Measurements from ENCODE around the gene EFHC1. TPM values are rescaled to one million over a fixed set of nuclear protein-coding genes. Genes with fewer than 3 reads are reported as not detected.
A peak's percentile ranks its signal among the peaks of the same experiment; 100 is the strongest.

Gene EFHC1
- total and polyA plus RNA-seq, 4 donors: 43.5 to 76.0 (median 44.3) TPM

DNA sequence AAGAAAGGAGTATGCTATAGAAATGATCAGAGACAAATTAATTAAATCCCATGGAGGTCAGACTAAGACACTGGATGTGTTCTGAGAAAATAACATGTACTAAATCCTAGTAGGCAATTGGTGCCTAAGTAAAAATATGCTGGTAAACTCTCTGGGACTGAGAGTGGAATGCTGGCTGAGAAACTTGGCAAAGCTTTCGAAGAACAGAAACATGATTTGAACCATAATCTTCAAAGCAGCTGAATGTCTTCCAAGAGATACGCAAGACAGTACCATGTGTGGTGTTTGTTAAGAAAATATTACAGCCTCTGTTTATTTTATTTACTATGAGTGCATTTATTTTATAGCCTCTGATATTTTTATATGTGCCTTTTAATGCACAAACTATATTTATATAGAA, 55.2 kb downstream of the EFHC1 start:
- no CpG with 5 or more reads among the region's 2 CpGs for WGBS (ENCODE audit: insufficient coverage)
- Histone ChIP-seq H3K27ac (ENCODE audit: low read depth, low read length) (no peak overlapping the region), H3K27me3 (ENCODE audit: control insufficient read depth, insufficient read depth, low read length) (no peaks in the 10 kb centered on the region), H3K36me3 (ENCODE audit: control insufficient read depth, insufficient read depth, low read length) (no peaks in the 10 kb centered on the region), H3K4me3 (ENCODE audit: low read depth, low read length) (no peak overlapping the region), H3K9me3 (ENCODE audit: control insufficient read depth, insufficient read depth, low read length) (no peaks in the 10 kb centered on the region), H3K4me1 (ENCODE audit: control insufficient read depth, insufficient read depth, low read length) (no peaks in the 10 kb centered on the region)
- peak in 1 of 6 donors; percentile 53 for DNase-seq (ENCODE audit: low read depth in 4 of 6, low spot score in 6 of 6)

DNA sequence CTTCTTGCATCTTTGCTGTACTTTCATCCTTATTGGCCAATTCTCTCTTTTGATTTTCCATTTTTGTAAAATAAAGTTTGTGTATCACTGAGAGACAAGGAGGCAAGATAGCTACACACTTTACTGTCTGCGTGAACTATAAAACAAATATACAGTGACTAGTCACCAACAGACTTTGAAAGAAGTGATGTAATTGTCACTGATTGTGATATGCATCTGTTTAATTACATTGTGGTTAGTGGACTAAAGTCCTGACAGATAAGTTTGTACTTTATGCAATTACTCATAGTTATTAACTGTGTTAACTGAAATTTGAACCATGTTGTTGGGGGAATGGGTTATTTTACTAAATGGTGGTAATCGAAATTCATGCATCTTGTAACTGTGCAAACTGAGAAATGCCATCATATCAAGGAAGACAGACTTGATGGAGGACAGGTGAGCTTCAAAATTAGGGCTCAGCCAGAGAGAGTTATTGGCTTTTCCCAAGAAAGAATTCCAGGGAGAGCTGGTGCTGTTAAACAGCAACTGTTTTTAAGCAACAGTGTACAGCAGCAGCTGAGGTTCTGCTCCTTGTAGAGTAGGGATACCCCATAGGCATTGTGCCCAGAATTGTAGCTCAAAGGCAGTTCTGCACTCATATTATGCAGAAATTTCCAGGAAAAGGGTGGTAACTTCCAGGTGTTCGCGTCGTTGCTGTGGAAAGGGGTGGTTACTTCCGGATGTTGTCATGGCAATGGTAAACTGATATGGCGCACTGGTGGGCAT, 62.9 kb downstream of the EFHC1 start:
- Histone ChIP-seq H3K9me3 (ENCODE audit: control insufficient read depth, insufficient read depth, low read length) (no peaks in the 10 kb centered on the region), H3K4me3 (ENCODE audit: low read depth, low read length) (no peak overlapping the region), H3K36me3 (ENCODE audit: control insufficient read depth, insufficient read depth, low read length) (peaks cover 4% of the 10 kb centered on the region), H3K27me3 (ENCODE audit: control insufficient read depth, insufficient read depth, low read length) (no peaks in the 10 kb centered on the region), H3K4me1 (ENCODE audit: control insufficient read depth, insufficient read depth, low read length) (no peaks in the 10 kb centered on the region), H3K27ac (ENCODE audit: low read depth, low read length) (no peak overlapping the region)
- 92% methylated on average over 6 of the region's 7 CpGs for WGBS (ENCODE audit: insufficient coverage)
- DNase-seq (ENCODE audit: low read depth in 4 of 6, low spot score in 6 of 6): no peak

DNA sequence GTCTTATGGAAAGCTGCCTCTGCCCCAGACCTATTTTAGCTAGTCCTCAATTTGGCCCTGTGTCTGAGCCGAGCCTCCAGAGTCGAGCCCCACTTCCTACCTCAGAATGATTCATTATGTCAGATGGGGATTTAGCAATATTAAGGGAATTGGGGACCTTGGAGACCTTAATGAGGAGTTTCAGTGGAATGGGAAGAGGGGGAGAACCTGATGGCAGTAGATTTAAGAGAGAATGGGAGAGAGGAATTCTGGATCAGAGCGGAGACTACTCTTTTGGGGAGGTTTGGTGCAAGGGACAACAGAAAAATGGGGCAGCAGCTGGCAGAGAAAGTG, 63.5 kb downstream of the EFHC1 start:
- Histone ChIP-seq H3K36me3 (ENCODE audit: control insufficient read depth, insufficient read depth, low read length) (peaks cover 4% of the 10 kb centered on the region), H3K4me3 (ENCODE audit: low read depth, low read length) (no peak overlapping the region), H3K27ac (ENCODE audit: low read depth, low read length) (no peak overlapping the region), H3K27me3 (ENCODE audit: control insufficient read depth, insufficient read depth, low read length) (no peaks in the 10 kb centered on the region), H3K9me3 (ENCODE audit: control insufficient read depth, insufficient read depth, low read length) (no peaks in the 10 kb centered on the region), H3K4me1 (ENCODE audit: control insufficient read depth, insufficient read depth, low read length) (no peaks in the 10 kb centered on the region)
- 92% methylated on average over 1 of the region's 3 CpGs for WGBS (ENCODE audit: insufficient coverage)
- DNase-seq (ENCODE audit: low read depth in 4 of 6, low spot score in 6 of 6): no peak

DNA sequence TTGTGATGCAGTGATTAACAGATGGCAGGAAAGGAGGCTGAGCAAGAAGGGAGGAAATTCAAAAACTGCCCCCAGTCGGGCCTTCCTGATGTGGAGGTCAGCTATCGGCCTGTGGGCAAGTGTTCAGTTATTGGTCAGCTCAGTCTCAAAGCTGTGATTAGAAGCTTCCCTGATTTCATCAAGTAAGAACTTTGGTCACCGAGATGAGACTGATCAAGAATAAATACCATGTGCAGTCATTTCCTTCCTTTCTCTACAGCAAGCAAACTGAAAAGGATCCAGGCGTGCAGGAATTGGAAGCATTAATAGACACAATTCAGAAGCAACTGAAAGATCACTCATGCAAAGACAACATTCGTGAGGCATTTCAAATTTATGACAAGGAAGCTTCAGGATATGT, 69.7 kb downstream of the EFHC1 start:
- H3K4me3 ChIP-seq (ENCODE audit: low read depth, low read length): no peak overlapping the region
- 80% methylated on average over 4 of the region's 5 CpGs for WGBS (ENCODE audit: insufficient coverage)
- H3K27ac ChIP-seq (ENCODE audit: low read depth, low read length): no peak overlapping the region
- H3K4me1 ChIP-seq (ENCODE audit: control insufficient read depth, insufficient read depth, low read length): no peaks in the 10 kb centered on the region
- no peaks in the 10 kb centered on the region for H3K9me3 ChIP-seq (ENCODE audit: control insufficient read depth, insufficient read depth, low read length)
- no peaks in the 10 kb centered on the region for H3K36me3 ChIP-seq (ENCODE audit: control insufficient read depth, insufficient read depth, low read length)
- DNase-seq (ENCODE audit: low read depth in 4 of 6, low spot score in 6 of 6): no peak
- no peaks in the 10 kb centered on the region for H3K27me3 ChIP-seq (ENCODE audit: control insufficient read depth, insufficient read depth, low read length)

DNA sequence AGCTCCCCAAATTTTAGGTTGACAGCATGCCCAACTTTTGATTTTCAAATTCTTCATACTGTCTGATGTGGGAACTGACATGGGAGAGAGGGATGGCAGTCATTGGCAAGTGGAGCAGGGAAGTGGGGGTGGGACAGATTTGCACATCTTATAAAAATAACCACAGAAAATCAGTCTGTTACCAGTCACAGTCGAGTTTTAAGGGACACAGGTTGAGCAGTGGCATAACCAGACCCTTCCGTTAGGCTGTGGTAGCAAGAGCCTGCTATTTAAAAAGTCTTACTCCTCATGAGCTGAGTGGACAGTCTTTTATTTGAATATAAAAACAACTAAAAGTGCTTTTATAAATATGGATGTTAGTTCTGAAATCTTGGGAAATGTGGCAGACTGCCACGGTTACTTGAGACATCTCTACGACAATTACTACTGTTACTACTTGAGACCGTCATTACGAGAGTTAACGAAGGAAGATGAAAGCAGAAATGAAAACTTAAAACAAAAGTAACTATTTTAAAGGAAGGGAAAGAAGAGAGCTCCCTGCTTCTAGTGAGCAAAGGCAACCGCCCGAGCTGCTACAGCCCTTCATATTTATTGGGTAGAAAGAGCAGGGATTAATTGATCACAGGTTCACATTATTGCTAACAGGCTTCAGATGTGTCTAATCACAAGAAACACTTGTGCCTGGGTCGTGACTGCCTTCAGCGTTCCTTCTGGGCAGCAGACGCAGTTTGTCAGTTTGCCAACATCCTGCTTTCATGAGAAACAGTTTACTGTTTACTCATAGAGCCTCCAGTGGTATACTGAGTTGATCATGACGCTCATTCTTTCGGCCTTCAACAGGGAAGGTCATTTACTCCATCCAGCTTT, 71.3 kb downstream of the EFHC1 start:
- 10% methylated on average over 3 of the region's 14 CpGs for WGBS (ENCODE audit: insufficient coverage)
- H3K4me3 ChIP-seq (ENCODE audit: low read depth, low read length): no peak overlapping the region

DNA sequence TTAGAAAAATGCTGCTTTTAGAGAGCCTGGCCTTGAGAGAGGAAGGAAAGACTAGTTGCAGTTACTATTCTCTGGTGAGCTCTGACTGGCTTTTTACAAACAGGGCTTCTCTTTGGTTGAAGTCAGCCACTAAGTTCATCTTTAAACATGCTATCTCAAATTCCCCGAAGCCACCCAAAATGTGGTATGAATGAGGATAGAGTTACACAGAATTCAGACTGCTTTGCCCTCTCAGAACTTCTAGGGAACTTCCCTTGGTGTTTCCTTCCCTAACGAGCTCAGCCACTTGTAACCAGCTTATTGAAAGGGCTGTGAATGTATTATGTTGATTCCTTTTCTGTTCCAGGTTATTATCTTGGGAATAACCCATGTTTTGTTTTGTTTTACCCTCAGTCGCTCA, 73.5 kb downstream of the EFHC1 start:
- no CpG with 5 or more reads among the region's 3 CpGs for WGBS (ENCODE audit: insufficient coverage)
- no peaks in the 10 kb centered on the region for H3K9me3 ChIP-seq (ENCODE audit: control insufficient read depth, insufficient read depth, low read length)
- no peak overlapping the region for H3K4me3 ChIP-seq (ENCODE audit: low read depth, low read length)
- no peaks in the 10 kb centered on the region for H3K4me1 ChIP-seq (ENCODE audit: control insufficient read depth, insufficient read depth, low read length)
- DNase-seq (ENCODE audit: low read depth in 4 of 6, low spot score in 6 of 6): no peak
- no peaks in the 10 kb centered on the region for H3K27me3 ChIP-seq (ENCODE audit: control insufficient read depth, insufficient read depth, low read length)
- no peaks in the 10 kb centered on the region for H3K36me3 ChIP-seq (ENCODE audit: control insufficient read depth, insufficient read depth, low read length)
- no peak overlapping the region for H3K27ac ChIP-seq (ENCODE audit: low read depth, low read length)

More for the DNA sequence above, 71.3 kb downstream of the EFHC1 start:
- Histone ChIP-seq H3K27me3 (ENCODE audit: control insufficient read depth, insufficient read depth, low read length) (no peaks in the 10 kb centered on the region), H3K9me3 (ENCODE audit: control insufficient read depth, insufficient read depth, low read length) (no peaks in the 10 kb centered on the region), H3K27ac (ENCODE audit: low read depth, low read length) (no peak overlapping the region), H3K4me1 (ENCODE audit: control insufficient read depth, insufficient read depth, low read length) (no peaks in the 10 kb centered on the region), H3K36me3 (ENCODE audit: control insufficient read depth, insufficient read depth, low read length) (no peaks in the 10 kb centered on the region)
- no peak for DNase-seq (ENCODE audit: low read depth in 4 of 6, low spot score in 6 of 6)

DNA sequence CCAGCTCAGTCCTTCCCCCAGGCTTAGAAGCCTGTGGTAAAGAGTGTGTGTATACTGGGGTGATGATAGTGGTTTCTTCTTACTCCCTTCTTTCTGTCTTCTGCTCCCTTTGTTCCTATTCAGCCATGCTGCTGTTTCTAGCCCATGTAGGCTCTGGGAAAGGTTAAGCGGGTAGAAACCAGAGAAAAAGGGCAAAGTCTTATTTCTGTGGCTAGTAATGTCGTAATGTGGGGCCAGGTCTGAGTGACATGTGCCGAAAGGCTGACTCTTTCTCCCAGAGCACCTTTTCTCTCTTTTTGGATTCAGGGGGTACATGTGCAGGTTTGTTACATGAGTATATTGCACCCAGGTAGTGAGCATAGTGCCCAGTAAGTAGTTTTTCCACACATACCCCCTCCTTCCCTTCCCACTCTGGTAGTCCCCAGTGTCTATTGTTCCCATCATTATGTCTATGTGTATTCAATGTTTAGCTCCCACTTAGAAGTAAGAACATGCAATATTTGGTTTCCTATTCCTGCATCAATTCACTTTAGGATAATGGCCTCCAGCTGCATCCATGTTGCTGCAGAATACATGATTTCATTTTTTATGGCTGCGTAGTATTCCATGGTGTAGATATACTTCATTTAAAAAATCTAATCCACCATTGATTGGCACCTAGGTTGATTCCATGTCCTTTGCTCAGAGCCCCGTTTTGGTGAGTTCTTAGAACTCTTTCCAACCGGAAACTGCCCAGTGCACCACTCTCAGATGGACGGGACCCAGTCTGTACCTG, 74.3 kb downstream of the EFHC1 start:
- no peak for DNase-seq (ENCODE audit: low read depth in 4 of 6, low spot score in 6 of 6)
- H3K4me1 ChIP-seq (ENCODE audit: control insufficient read depth, insufficient read depth, low read length): no peaks in the 10 kb centered on the region
- no peak overlapping the region for H3K4me3 ChIP-seq (ENCODE audit: low read depth, low read length)
- H3K27ac ChIP-seq (ENCODE audit: low read depth, low read length): no peak overlapping the region
- H3K27me3 ChIP-seq (ENCODE audit: control insufficient read depth, insufficient read depth, low read length): no peaks in the 10 kb centered on the region
- H3K9me3 ChIP-seq (ENCODE audit: control insufficient read depth, insufficient read depth, low read length): no peaks in the 10 kb centered on the region
- no peaks in the 10 kb centered on the region for H3K36me3 ChIP-seq (ENCODE audit: control insufficient read depth, insufficient read depth, low read length)
- 97% methylated on average over 3 of the region's 7 CpGs for WGBS (ENCODE audit: insufficient coverage)

DNA sequence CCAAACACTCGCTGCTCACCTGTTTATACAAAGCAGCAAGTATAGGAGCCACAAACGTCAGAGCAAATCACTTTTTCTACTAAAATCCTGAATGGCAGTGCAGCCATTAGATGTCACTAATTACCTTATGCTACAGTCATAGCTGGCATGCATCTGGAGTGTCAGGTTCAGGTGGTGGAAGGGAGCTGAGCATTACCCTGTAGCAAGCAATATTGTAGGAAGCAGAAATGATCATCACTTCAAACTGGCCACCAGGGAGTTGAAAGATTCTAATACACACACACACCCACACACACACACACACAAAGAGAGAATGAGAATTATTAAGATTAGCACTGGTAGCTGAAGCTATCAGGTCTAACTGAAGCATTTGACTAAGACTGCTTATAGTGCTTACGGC, 75.8 kb downstream of the EFHC1 start:
- H3K4me1 ChIP-seq (ENCODE audit: control insufficient read depth, insufficient read depth, low read length): peaks cover 13% of the 10 kb centered on the region

DNA sequence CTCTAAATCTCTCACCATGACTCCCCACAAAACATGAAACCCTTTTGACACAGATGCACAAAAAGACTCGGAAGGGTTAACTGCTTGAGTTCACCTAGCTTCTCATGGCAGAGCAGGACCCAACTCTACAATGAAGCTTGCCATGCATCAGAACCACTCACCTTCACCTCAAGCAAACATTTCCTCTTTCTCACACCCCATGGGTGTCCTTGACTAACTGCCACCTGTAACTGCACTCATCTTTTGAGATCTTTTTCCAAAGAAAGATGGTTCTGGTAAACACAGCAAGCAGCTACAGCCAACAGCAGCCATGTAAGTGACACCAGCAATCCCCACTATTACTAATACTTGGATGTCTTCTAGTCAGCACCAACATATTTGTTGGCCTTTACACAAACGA, 76.5 kb downstream of the EFHC1 start:
- 90% methylated on average over 1 of the region's 2 CpGs for WGBS (ENCODE audit: insufficient coverage)
- Histone ChIP-seq H3K4me1 (ENCODE audit: control insufficient read depth, insufficient read depth, low read length) (peaks cover 13% of the 10 kb centered on the region), H3K27me3 (ENCODE audit: control insufficient read depth, insufficient read depth, low read length) (no peaks in the 10 kb centered on the region), H3K36me3 (ENCODE audit: control insufficient read depth, insufficient read depth, low read length) (no peaks in the 10 kb centered on the region), H3K9me3 (ENCODE audit: control insufficient read depth, insufficient read depth, low read length) (no peaks in the 10 kb centered on the region), H3K27ac (ENCODE audit: low read depth, low read length) (no peak overlapping the region), H3K4me3 (ENCODE audit: low read depth, low read length) (no peak overlapping the region)
- no peak for DNase-seq (ENCODE audit: low read depth in 4 of 6, low spot score in 6 of 6)

More for the DNA sequence above, 75.8 kb downstream of the EFHC1 start:
- Histone ChIP-seq H3K4me3 (ENCODE audit: low read depth, low read length) (no peak overlapping the region), H3K27me3 (ENCODE audit: control insufficient read depth, insufficient read depth, low read length) (no peaks in the 10 kb centered on the region), H3K36me3 (ENCODE audit: control insufficient read depth, insufficient read depth, low read length) (no peaks in the 10 kb centered on the region), H3K27ac (ENCODE audit: low read depth, low read length) (no peak overlapping the region), H3K9me3 (ENCODE audit: control insufficient read depth, insufficient read depth, low read length) (no peaks in the 10 kb centered on the region)
- 87% methylated on average over 3 of the region's 3 CpGs for WGBS (ENCODE audit: insufficient coverage)
- peak in 1 of 6 donors; percentile 77 for DNase-seq (ENCODE audit: low read depth in 4 of 6, low spot score in 6 of 6)
